ENCODE results near the gene ATP13A5. TPM values are rescaled to one million over a fixed set of nuclear protein-coding genes. Genes with fewer than 3 reads are reported as not detected.

The ATP13A5 gene
- total and polyA plus RNA-seq, 2 experiments from 2014 or later = not detected

- TF ChIP-seq ETS1 (IDR thresholded peaks at IDR 0.05) (no peak), ZNF331 (CRISPR knock-in tag; IDR thresholded peaks at IDR 0.05; ENCODE audit: low read depth) (no peak), JUNB (IDR thresholded peaks at IDR 0.05; ENCODE audit: unreplicated experiment) (no peak)
These were observed 137.5 kb downstream of the ATP13A5 start, which contains the start of gene PLAAT1 (continued) for GRCh38 chr3:193240850-193241706.

GRCh38 chr3:193240436-193240849 is 138.1 kb downstream of the ATP13A5 start:
- no peaks in the 10 kb centered on the region for H3F3A ChIP-seq (replicated peaks; ENCODE audit: low read depth)
- H3K9me2 ChIP-seq (ENCODE audit: insufficient read depth) = no peaks in the 10 kb centered on the region
- H3K27me3 ChIP-seq (ENCODE audit: insufficient read depth) = peaks cover 14% of the 10 kb centered on the region
- no peaks in the 10 kb centered on the region for H3K36me3 Mint-ChIP-seq (ENCODE audit: low read depth)
- ATAC-seq (peak; percentile 19), DNase-seq (ENCODE audit: low spot score) (peak; percentile 32)
- no peak overlapping the region for H3K27ac ChIP-seq (ENCODE audit: low read depth)
- no peaks in the 10 kb centered on the region for H4K20me1 ChIP-seq (replicated peaks; ENCODE audit: insufficient read depth)
- H3K4me3 ChIP-seq = peak overlapping the region; percentile 75
- peak overlapping the region; percentile 96 for H2AFZ ChIP-seq
- H3K4me1 Mint-ChIP-seq = peaks cover 13% of the 10 kb centered on the region
- peak overlapping the region; percentile 95 for H3K4me2 ChIP-seq
- peaks cover 3% of the 10 kb centered on the region for H3K27me3 Mint-ChIP-seq (ENCODE audit: insufficient read depth, low read depth, poor library complexity)
- no peaks in the 10 kb centered on the region for H3K79me2 ChIP-seq (replicated peaks; ENCODE audit: insufficient read depth)
- H3K4me3 Mint-ChIP-seq = peak overlapping the region; percentile 84
- no peaks in the 10 kb centered on the region; the same call in 2 of the 3 replicates for H3K9me3 Mint-ChIP-seq
- no peaks in the 10 kb centered on the region; the same call in 1 of the 2 replicates for H3K4me1 ChIP-seq (ENCODE audit: insufficient read depth)
- no peak for TF ChIP-seq EZH2 (IDR thresholded peaks at IDR 0.05; ENCODE audit: low read depth, unreplicated experiment)
- no peak for TF ChIP-seq CTCF (conservative IDR thresholded peaks at IDR 0.05; ENCODE audit: low read depth in 2 of 2)
- TF ChIP-seq CREB1 (CRISPR knock-in tag; IDR thresholded peaks at IDR 0.05; ENCODE audit: low read depth) = no peak
- TF ChIP-seq ZNF462 (CRISPR knock-in tag; IDR thresholded peaks at IDR 0.05) = no peak
- no peak for TF ChIP-seq NANOG (IDR thresholded peaks at IDR 0.05; ENCODE audit: borderline replicate concordance)
- TF ChIP-seq ZNF114 (CRISPR knock-in tag; IDR thresholded peaks at IDR 0.05) = no peak
- no peak for TF ChIP-seq REST (IDR thresholded peaks at IDR 0.05; ENCODE audit: unreplicated experiment)
- H3K27ac Mint-ChIP-seq = peak overlapping the region; percentile 80; the same call in 1 of the 2 replicates
- H3K36me3 ChIP-seq (ENCODE audit: insufficient read depth) = no peaks in the 10 kb centered on the region
